NCI-H510A (cell line): ENCODE measurements around the gene TMEM132D.

Experiments
- DNase-seq: peaks from one replicate; lab custom pipeline; 2025; lab: John Stamatoyannopoulos, UW

The TMEM132D gene

DNA sequence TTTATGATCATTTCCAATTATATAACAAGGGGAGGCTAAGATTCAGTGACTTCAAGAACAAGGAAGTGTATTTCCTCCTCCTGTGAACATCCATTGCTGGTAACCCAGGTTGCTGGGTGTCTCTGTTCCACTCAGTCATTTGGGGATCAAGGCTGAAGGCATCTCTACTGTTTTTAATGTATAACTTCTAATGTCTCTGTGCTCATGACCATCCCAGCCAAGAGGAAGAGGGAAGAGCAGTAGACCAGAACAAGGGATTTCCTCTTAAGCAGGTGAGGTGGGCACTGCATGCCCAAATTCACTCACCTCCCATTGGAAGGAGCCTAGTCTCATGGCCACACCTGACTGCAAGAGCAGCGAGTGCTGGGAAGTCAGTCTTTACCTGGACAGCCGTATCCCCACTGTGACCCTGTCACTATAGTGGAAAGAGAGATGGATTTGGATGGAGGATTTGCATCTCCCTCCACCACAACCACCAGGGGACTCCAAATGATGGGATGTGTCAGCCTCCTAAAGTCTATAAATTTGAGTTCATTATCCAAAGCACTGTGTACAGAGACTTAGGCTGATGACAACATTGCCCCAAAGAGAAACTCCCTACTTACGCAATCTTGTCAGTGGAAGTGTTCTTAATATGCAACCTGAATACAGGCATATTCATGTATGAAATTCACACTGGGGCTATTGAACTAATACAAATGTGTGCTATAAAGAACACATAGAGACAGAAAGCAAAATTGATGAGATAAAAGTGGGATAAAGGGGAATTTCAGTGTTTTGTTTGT, 368.7 kb downstream of the TMEM132D start:
- no peak for DNase-seq

DNA sequence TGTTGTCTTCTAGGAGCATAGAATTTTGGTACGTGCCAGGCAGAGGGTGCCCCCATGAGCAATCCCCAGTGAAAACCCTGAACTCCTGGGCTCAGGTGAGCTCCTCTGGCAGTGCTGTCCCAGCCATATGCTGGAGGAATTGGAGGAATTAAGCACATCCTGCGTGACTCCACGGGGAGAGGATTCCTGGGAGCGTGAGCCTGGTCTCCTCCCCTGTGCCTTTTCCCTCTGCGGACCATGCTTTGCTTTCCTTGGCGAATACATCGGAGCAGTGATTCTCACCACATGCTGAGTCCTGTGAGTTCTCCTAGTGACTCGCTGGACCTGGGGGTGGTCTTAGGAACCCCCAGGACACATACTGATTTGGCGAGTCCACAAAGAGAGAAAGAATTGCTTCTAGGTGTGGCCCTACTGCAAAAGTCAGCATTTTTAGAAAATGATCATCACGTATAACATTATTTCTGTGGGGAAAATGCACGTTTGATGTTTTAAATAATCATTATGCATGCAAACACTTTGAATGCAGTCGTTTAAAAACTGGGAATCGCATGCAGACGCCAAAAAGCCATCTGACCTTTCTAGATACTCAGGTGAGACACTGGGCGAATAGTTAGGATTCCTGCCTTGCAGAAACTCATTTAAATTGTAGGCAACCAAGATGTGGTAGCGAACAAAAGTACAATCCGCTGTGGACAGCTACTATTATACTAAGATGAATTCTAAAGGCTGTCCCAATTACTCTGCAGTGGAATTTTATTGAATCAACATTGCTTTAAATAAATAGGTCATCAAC, 370.9 kb downstream of the TMEM132D start:
- DNase-seq: no peak

DNA sequence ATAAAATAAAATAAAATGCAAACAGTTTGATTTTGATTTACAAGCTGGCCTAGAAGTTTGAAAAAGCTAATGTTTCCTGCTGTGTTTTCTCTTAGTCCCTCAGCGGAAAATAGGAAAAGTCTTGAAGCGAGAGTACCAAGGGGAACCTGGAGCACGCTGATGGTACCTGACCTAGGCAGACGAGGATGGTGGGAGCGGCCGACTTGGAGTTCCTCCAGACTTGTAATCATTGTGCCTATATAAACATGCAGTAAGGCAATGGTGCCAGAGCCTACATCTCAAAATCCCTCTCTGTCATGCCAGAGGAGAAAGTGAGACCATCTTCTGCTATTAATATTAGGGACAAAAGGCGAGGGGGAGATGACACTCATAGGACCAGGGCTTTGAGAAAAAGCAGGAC, 371.7 kb downstream of the TMEM132D start:
- no peak for DNase-seq

DNA sequence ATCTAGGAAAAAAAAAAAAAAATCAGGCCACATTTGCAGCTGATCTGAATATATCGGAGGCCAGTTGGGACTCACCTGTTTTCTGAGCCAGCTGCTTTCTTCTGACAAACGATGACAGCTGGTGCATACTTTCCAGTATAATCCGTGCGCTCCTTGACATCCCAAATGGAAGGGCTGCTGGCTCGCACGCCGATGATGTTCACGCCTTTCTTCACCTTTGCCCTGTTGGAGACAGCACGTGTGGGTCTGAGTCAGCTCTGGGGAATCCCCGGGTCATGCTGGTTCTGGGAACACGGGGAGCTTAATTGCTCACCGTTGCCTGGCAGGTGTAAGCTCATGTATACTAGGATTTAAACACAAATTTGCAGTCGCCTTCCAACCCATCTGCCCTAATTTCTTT, 372.8 kb downstream of the TMEM132D start:
- DNase-seq: no peak

DNA sequence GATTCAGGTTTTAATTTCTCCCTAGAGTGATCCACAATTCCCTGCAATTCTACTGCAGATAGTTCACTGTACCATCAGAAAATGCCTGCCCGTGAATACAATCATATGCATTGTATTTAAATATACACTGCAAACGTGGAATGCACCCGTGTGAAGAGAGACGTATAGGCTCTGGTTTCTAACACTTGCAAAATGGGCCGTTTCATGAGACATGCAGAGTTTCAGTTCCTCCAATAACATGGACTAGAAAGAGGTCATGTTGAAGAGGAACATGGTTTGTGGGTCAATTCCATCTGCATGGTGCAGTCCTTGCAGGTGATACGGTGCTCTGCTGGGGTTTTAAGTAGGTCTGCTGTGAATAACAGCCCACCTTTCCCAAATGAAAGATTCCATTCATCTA, 373.3 kb downstream of the TMEM132D start:
- no peak for DNase-seq

DNA sequence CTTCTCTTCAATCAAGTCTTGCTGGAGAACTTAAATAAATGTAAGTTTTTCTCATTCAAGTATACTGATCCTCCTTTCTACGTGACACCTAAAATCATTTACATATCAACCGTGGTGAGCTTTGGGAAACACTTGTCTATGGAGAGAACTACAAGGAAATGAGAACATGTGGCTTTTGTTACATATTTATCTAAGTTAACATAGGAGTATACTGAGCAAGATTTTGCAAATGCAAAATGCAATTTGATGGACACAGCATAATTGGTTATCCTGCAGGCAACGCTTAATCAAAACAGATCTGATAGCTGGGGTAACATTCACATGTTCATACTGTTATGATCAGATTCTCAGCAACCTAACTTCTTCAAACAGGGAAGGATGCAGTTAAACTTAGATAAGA, 376.3 kb downstream of the TMEM132D start:
- DNase-seq: no peak

DNA sequence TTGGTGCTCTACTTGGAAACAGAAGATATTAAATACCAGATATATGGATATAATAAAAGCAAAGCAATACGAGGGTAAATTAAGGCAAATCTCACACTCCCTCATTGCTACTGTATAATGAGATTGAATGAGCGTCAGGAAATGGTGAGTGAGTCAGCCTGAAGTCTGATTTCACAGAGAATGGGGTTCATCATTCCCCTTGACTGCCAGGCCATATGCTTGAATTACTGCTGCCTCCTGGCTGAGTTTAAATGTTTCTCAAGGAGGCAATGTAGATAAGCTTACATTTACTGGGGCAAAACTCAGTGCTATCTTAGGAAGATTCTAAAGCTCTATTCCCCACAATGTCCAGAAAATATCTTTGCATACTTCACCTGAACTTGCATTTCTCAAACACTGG, 380.2 kb downstream of the TMEM132D start:
- no peak for DNase-seq

DNA sequence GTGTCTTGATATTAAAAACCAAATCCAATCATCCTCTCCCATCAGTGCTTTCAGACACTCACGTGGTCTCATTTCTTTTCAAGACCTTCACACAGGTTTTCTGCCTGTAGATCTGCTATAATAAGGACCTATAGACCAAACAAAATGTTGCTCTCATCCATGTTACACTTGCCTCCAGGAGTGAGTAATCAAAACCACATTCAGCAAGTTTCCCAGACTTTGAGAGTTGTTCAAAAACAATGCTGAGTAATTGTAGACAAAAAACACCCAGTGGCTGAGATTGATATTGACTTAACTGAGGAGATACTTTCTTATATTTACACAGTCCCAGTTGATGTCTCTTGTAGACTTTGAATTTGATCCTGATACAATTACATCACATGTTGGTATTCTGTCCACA, 383.1 kb downstream of the TMEM132D start:
- no peak for DNase-seq

DNA sequence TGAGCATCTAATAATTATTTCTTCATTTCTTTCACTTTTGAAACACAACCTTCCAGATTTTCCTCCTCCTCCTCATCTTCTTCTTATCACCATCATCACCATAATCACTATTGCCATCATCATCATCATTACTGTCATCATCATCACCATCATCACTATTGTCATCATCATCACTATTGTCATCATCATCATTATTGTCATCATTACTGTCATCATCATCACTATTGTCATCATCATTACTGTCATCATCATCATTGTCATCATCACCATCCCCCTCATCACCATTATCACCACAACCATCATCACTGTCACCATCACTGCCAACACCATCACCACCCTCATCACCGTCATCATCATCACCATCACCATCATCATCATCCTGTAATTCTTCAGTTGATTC, 400.0 kb downstream of the TMEM132D start:
- no peak for DNase-seq

DNA sequence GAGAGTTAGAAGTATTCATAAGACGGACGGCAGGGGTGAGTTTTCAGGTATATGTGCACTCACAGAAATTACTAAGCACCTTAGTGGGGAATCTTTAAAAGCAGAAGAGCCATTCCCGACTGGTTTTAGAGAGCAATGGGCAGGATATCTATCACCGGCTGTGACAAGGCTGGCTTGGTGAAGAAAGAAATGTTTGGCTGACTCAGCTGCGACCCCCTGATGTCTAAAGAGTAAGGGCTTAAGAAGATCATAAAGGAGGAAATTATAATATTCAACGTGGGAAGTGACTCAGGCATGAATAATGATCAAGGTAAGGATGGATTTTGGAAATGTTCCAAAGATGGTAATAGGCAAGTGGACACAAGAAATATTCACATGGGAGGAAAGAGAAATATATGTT, 407.6 kb downstream of the TMEM132D start:
- no peak for DNase-seq

DNA sequence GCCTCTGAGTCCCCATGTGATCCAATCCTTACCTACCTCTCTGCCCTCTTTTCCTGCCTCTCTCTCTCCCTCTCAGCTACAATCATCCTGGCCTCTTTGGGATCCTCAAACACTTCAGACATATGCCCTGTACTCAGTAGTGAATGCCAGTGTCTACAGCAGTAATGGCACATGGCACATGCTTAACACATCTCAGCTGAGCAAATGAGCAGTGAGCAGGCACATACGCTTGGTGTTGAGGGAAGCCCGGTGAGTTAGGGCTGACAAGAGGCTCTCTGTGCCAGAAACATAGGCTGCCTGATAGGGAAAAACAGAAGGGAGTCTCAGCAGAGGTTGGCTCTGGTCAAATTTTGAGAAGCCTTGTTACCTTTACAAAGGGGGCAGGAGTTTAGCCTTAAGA, 409.1 kb downstream of the TMEM132D start:
- peak; percentile 39 for DNase-seq

DNA sequence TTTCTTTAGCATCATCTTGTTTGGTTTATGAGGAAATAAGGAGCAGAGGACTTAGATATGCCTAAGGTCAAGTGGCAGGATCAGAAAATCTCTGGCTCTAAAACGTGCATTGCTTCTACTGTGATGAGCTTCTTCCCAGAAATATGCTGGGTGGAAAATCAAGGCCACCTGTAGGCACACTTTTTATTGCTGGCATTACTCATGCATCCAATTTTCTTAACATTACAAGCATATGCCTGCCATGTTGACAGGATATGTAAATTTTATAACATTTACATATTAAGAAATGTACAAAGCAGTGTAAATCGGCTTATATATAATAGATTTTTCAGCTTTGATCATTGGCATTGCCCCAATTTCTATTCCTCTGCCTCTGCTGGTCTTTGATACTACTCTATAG, 409.6 kb downstream of the TMEM132D start:
- no peak for DNase-seq

DNA sequence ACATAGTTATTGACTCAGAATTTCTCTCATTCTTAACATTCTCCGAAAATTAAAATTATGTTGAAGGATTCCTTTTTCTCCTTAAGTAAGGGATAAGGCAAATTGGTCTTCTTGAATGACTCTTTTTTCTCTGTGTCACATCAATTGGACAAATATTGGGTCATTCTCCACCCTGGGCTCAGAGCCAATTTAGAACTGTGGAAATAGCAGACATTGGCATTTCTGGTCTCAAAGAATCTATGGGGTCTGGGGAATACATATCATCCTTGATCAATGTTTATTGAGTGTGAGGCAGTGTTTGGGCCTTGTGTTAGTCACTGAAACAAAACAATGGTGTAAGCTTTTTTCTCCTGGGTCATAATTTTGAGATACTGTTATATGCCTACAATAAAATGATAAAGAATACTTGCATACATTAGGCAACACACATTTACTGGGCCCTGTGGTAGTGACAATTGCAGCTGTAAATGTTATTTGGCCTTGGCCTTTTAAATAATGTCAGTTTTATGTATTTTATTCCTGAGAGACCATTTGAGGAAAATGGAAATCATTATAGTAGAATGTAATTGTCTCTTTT, 414.6 kb downstream of the TMEM132D start:
- no peak for DNase-seq

DNA sequence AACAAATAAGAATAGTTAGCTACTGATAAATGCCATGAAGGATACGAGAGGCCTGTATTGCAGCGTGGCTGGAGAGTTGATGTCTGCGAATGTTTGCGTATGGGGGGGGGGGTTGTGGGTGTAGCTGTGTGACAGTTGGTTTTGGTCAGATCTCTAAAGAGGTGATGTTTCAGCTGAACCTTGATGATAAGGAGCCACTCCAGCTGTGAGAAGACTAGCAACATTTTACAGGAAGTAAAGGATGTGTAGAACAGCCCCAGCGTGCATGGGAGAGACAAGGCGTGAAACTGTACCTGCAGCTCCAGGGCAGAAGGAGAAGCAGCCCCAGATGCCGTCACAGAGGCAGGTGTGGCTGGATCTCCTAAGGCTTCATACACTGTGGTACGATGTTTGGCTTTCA, 416.9 kb downstream of the TMEM132D start:
- DNase-seq: peak; percentile 68

DNA sequence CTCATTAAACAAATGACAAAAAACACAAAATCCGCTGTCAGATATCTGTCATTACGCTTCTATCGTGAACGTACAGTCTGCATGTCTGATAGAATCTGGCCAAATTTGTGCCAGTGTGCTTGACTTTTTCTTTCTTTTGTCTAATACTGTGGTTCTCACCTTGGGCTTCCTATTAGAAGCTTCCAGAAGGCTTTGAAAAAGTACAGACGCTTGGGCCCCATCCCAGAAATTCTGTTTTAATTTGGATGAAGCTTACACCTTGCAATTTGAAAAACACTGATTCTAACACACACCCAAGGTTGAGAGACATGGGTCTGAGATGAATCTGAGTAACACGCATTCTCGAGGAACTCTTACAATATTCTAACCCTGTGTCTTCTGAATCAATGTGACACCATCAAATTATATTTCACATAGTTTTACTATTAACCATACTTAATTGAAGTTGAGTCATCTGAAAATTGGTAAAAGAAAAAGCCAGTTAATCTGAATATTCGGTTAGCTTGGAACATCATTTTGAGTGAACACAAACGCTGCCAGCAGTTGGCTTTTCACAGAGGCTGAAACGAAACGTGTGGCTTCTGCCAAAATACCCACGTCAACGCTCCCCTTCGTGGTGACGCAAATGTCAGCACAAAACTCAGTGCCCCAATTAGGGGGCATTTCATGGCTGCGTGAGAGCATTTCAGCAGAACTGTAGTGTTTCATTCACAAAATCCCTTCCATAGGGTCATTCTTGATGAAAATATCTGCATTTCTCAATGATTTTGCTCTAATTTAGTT, 420.5 kb downstream of the TMEM132D start:
- DNase-seq: no peak

DNA sequence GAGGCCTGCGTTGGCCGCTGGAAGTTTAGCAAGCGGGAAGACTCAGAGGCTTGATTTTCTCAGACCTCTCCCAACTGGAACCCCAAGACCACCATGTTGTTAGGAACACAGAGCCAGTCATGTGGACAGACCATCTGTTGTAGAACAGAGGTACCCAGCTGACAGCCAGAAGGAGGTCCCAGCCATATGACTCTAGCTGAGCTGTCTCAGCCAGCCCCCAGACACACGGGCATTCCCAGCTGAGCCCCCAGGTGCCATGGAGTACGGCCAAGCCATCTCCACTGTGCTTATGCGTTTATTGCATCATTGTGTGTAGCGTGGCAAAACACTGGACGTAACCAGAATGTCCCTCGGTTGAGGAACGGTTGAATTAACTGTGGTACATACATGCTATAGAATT, 421.9 kb downstream of the TMEM132D start:
- no peak for DNase-seq

DNA sequence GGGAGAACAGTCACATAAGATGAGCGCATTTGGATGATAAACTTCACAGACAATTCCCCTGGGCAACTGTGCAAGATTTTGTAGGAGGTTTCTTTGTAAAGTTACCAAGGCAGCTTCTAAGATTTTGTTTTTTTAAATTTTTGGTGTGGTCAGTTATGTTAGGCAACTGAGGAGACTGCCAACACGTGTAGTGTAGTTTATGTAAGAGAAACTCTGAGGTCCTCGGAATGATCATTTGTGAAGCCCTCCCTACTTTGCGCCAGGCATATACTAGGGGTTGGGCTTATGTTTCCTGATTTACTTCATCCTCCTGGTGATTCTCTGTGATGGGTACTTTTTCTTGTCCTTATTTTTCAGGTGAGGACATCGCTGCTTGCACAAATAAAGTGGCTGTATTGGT, 433.6 kb downstream of the TMEM132D start:
- no peak for DNase-seq

DNA sequence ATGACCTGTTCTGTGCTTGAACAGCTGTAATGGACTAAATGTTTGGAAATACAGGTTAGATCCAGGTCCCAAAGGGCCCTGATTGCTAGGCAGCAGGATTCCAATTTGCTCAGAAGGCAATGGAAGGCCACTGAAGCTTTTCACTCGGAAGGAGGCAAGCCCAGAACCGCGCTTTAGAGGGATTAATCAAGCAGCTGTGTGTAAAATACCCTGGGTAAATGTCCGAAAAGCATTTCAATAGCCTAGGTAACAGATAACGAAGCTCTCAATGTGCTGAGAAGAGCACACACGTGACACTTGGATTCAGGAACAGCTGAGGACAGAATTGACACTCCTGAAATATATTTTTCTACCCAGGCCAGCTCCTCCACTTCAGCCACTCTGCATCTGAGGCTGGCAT, 436.1 kb downstream of the TMEM132D start:
- DNase-seq: no peak

DNA sequence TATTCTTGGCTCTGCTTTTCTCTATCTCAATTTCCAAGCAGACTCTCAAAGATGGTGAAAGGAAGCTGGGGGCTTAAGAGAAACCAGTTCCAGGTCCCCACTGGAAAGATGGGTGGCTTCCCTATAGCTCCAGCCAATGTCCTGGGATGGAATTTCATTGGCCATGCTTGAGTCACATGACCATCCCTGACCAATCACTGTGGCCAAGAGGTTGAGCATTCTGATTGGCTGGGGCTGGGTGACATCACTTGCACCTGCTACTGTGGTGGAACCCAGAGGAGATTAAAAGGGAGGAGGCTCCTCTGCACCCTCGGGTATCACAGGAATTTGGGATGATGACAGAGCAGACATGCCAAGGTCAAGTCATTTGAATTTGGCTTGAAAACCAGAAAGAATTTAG, 436.5 kb downstream of the TMEM132D start:
- DNase-seq: no peak

DNA sequence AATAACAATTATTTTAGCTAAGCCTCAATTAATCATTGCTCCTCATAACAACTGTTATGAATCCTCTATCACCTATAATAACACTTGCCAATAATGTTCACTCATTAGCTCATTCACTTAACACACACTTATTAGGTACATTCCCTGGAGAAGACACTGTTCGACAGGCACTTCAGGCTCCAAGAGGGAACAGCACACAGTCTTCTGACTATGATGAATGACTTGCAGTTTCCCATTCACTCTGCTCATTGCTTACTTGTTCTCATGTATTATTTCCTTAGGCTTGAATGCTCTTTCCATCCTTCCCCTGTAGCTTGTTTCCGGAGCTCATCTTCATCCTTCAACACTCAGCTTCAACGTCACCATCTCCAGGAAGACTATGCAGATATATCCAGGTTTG, 437.3 kb downstream of the TMEM132D start:
- no peak for DNase-seq

DNA sequence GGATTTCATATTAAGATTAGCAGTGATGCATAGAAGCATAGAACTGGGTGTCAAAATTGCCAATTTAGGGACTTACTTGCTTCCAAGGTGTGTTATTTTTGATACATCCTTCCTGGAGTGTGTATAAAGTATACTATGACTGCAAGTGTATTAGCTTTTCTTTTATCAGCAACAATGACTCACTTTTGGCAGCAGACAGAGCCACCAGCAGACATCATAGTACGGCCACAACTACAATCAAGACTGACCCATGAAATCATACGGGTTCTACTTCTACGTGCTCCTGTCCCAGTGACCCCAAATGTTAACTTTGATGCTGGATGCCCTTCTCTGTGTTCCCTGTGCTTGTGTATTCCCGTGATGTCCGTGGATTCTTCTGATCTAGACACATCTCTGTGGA, 443.9 kb downstream of the TMEM132D start:
- no peak for DNase-seq

DNA sequence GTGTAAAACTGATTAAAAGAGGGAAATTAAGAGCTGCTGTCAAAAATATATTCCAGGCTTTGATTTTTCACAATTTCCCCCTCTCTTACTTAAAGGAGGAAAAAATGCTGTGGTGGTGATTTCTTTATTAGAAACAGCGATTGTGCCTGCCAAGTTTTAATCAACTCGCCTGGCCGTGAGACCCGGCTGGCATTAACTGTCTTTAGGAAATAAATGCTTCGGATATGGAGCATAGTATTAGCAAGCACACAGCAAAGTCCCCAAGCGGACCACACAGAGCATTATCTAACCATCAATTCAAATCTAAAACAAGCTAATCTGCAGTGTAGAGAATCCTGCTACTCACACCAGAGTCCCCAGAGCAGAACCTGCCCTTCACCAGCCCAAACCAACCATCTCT, 457.1 kb downstream of the TMEM132D start:
- DNase-seq: no peak
